ENCODE results near the gene PNPT1. TPM values are rescaled to one million over a fixed set of nuclear protein-coding genes. Genes with fewer than 3 reads are reported as not detected.

The PNPT1 gene
- total RNA-seq, 1 experiment from 2014 or later: 33.4 TPM

GRCh38 chr2:55620123-55620779, 73.4 kb downstream of the PNPT1 start:
- no peak overlapping the region for H4K8ac ChIP-seq (replicated peaks; ENCODE audit: insufficient read length, low read depth, low read length)
- no peak overlapping the region for H4K91ac ChIP-seq (ENCODE audit: insufficient read length, low read depth, low read length)
- H3K4me1 Mint-ChIP-seq: peaks cover 21 to 28% of the 10 kb centered on the region in 2 experiments
- no peak overlapping the region; a peak in 4 of 5 replicates for H3K4me3 Mint-ChIP-seq
- no peak overlapping the region for H2BK15ac ChIP-seq (ENCODE audit: low read depth, low read length)
- H3K4me1 ChIP-seq (ENCODE audit: insufficient read depth, low read length): no peaks in the 10 kb centered on the region
- peaks cover 6% of the 10 kb centered on the region for H3K79me1 ChIP-seq (ENCODE audit: insufficient read depth, low read depth, low read length, poor library complexity, severe bottlenecking)
- no peak overlapping the region for H2BK5ac ChIP-seq (ENCODE audit: insufficient read length, low read length)
- no peak overlapping the region for H2BK20ac ChIP-seq (ENCODE audit: low read depth, low read length, poor library complexity, severe bottlenecking)
- no peak overlapping the region for H3K18ac ChIP-seq (ENCODE audit: insufficient read length, low read depth, low read length)
- H3K27ac ChIP-seq (ENCODE audit: insufficient read length, low read depth, low read length): no peak overlapping the region
- peaks cover 12% of the 10 kb centered on the region; the same call in 1 of the 2 replicates for H3K79me2 ChIP-seq (ENCODE audit: insufficient read depth, low read length)
- no peak overlapping the region for H3K56ac ChIP-seq (ENCODE audit: insufficient read length, low read depth, low read length)
- no peak overlapping the region for H3K9ac ChIP-seq (ENCODE audit: extremely low read depth, insufficient read length, low read length)
- peaks cover 7% of the 10 kb centered on the region for H3K23me2 ChIP-seq (ENCODE audit: insufficient read length, low read depth, low read length, poor library complexity, severe bottlenecking)
- H2AFZ ChIP-seq (ENCODE audit: low read length): no peak overlapping the region
- H3K4ac ChIP-seq (ENCODE audit: low read depth, low read length): no peak overlapping the region
- H3K27ac Mint-ChIP-seq: no peak overlapping the region
- no peak overlapping the region for H2BK12ac ChIP-seq (ENCODE audit: insufficient read length, low read depth, low read length)
- H3K23ac ChIP-seq (ENCODE audit: insufficient read length, low read depth, low read length): no peak overlapping the region
- no peaks in the 10 kb centered on the region for H4K20me1 ChIP-seq (ENCODE audit: control insufficient read depth, insufficient read depth, insufficient read length)
- H3K14ac ChIP-seq (ENCODE audit: insufficient read depth, low read length): no peak overlapping the region
- H3T11ph ChIP-seq (ENCODE audit: low read length): no peak overlapping the region
- H2BK120ac ChIP-seq (ENCODE audit: low read depth, low read length, poor library complexity, severe bottlenecking): no peak overlapping the region
- H3K27me3 ChIP-seq (ENCODE audit: insufficient read depth, low read length): no peaks in the 10 kb centered on the region
- no CpG with 5 or more reads among the region's 3 CpGs for WGBS (ENCODE audit: extremely low coverage, insufficient read length, low lambda C conversion rate)
- no peak overlapping the region for H3K4me2 ChIP-seq (ENCODE audit: insufficient read depth, insufficient read length, low read length)
- H4K5ac ChIP-seq (ENCODE audit: insufficient read length, low read depth, low read length): no peak overlapping the region
- H3K9me3 ChIP-seq (ENCODE audit: control insufficient read depth, low read depth, low read length): no peaks in the 10 kb centered on the region
- peak; percentile 48 for DNase-seq
- H3K36me3 Mint-ChIP-seq (ENCODE audit: insufficient read depth in 1 of 3, low read depth in 3 of 3): peaks cover 0 to 6% (median 4%) of the 10 kb centered on the region in 3 experiments
- TF ChIP-seq CTCF (conservative IDR thresholded peaks at IDR 0.05): peak; percentile 65
- no peaks in the 10 kb centered on the region for H3K9me3 Mint-ChIP-seq
- H2AK5ac ChIP-seq (ENCODE audit: insufficient read length, low read length): no peak overlapping the region
- no peaks in the 10 kb centered on the region for H3K27me3 Mint-ChIP-seq (ENCODE audit: low read depth)

All from H9 (cell line).